Central memory CD4-positive, alpha-beta T cell (primary cell): ENCODE results near the gene ITLN1.
A peak's percentile ranks its signal among the peaks of the same experiment; 100 is the strongest.
"Not testable (repeated sequence)": the region's sequence is repeated elsewhere in the genome, so short reads cannot be mapped to it uniquely, and the experiment has no call there.

Source experiments
- DNase-seq: peaks from one replicate; pipeline ENCODE4 v3.0.0; 2022

Gene ITLN1

DNA sequence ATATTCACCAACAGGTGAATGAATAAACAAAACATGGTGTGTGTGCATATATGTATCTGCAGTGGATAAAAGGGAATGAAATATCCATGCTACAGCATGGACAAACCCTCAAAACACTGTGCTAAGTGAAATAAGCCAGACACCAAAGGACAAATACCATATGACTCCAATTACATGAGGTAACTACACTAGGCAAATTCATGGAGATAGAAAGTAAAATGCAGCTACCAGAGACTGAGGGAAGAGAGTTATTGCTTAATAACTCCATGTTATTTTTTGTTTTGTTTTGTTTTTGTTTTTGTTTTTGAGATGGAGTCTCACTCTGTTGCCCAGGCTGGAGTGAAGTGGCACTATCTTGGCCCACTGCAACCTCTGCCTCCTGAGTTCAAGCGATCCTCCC is 2.4 kb downstream of the ITLN1 start:
- DNase-seq, result no peak

DNA sequence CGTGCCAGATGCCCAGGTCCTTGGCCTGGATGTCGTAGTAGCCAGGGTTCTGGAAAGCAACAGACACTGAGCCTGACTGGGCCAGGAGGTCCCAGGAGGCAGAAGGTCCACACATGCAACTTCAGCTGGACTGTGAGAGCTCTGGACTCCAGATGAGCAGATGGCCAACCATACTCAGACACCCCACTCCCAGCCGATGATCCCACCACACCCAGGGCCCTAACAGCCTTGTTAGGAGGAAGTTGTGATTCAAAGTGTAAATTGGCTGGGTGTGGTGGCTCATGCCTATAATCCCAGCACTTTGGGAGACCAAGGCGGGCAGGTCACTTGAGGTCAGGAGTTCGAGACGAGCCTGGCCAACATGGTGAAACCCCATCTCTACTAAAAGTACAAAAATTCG is 3.7 kb downstream of the ITLN1 start:
- DNase-seq, result not testable (repeated sequence)

DNA sequence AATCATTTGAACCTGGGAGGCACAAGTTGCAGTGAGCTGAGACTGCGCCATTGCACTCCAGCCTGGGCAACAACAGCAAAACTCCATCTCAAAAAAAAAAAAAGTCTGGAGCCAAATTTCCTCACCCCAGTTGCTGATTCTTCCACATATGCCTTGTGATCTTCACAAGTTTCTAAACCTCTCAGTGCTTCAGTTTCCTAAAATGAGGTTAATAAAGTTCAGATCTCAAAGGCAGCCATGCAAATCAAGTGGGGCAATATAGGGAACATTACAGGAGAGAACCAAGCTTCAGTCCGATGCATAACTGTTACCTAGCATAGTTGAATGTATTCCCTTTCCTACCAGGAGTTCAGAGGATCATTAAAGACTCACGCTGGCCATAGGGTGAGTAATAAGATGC is 4.8 kb downstream of the ITLN1 start:
- no peak for DNase-seq

DNA sequence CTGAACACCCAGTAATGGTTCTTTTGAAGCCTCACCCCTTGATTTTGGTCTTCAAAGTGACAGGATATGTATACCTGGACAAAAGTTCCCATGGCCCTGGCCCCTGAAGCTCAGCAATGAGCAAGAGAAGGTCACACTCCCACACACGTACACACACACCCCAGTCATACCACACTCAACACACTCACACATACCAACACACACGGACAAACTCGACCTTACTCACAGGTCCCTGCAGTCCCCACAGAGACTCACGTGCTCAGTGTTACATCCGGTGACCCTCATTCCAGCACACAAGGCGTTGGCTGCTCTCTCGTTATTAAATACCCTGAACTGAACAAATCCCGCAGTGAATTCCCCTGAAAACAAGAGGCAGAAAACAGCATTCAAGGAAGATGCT is 5.9 kb downstream of the ITLN1 start:
- no peak for DNase-seq

DNA sequence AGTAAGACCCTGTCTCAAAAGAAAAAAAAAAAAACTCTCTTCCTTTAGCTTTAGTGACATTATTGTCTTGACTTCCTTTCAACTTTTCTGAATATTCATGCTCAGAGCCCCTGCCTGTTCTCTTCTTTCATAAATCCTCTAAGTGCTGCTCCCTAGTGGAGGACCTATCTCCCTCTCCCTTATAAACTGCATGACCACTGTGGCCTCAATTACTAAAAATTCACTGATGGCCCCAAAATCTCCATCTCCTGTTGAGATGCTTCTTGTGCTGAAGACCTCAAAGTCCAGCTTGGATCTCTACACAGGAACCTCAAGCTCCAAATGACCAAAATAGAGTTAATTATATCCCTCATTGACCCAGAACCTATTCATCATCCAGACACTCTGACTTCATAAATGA is 7.8 kb downstream of the ITLN1 start:
- peak; percentile 42 for DNase-seq

DNA sequence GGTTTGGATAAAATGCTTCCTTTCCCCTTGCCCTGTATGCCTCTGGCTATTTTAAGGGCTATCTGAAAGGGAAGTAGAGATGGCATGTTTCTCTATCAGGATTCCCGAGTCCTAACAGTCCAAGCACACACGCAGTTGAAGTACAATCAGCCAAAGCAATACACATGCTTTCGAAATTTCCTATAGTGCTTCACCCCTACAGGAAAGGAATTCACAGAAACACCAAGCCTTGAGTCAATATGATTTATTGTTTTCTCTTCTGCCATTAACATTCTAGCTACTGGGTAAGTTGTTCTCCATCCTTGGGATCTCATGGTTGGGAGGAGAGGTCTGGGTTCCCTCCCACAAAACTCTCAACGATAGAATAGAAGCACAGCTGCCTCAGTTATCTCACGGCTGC is 8.7 kb downstream of the ITLN1 start:
- no peak for DNase-seq

DNA sequence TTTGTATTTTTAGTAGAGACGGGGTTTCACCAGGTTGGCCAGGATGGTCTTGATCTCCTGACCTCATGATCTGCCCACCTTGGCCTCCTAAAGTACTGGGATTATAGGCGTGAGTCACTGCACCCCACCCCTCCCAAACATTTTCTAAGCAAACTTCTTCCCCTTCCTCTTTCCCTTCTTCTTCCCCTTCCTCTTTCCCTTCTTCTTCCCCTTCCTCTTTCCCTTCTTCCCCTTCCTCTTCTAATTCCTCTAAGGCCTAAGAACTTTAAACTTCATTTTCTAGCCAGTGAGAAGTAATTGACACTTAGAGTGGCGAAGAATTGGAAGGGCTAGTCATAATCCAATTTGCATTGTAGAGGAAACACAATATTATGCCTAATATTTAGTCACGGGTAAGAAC is 9.4 kb downstream of the ITLN1 start:
- DNase-seq, result not testable (repeated sequence)

DNA sequence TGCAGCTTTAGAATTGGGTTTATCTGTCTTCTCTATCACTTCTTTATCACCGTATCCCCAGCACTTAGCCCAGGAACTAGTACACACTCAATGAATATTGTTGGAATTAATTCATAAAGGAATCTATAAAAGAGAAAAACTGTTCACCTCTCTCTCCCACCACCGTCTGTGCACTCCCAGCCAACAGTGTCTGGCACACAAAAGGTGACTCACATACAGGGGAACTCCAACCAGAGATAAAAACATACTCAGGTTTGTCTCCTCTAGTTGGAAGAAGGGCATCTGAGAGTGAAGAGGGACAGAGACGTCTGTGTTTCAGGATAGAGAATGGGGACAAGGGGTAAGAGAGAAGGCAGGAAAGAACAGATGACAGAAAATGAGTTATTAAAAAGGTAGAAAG is 10.0 kb downstream of the ITLN1 start:
- no peak for DNase-seq

DNA sequence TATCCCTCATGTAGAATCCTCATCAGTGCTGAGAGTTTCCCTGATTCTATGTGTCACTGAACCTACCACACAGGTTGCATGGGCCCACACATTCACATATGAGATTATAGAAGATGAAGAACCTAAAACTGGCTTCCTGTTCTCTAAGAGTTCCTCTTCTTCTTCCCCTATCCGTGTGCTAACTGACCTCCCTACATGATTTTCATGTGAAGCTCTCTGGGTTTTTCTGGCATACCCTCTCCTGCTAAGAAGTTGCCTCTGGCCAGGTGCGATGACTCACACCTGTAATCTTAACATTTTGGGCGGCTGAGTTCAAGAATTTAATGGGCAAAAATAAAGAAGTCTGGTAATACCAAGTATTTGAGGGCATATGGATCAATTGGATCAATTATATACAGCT is 16.8 kb downstream of the ITLN1 start:
- no peak for DNase-seq

DNA sequence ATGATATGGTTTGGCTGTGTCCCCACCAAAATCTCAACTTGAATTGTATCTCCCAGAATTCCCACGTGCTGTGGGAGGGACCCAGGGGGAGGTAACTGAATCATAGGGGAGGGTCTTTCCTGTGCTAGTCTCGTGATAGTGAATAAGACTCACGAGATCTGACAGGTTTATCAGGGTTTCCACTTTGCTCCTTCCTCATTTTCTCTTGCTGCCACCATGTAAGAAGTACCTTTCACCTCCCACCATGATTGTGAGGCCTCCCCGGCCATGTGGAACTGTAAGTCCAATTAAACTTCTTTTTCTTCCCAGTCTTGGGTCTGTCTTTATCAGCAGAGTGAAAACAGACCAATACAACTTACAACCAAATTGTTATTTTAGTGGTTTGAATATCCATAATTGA is 17.3 kb downstream of the ITLN1 start:
- DNase-seq, result not testable (repeated sequence)

DNA sequence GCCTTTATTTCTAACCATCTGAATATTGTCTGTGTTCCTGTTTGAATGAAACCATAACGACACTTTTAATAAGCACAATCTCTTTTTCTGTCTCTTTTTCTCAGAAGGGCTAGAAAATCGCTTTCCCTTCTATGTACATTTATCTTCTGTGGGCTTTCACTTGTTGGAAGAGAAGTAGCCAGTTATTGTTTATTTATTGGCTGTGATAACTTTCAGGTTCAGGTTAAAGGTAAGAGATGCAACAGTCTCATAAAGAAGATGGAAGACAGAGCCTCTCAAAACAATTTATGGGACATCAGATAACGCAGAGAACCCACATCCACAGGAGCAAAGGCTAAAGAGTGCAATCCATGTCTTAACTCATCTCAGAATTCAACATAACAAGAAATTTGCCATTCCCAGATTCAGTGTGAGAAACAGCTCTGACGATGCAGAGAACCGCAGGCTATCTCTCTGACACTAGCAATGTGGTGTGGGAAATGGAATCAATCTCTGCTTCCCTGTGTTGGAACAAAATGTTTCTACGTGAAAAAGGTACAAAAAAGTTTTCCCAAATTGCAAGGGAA is 18.2 kb downstream of the ITLN1 start:
- no peak for DNase-seq

DNA sequence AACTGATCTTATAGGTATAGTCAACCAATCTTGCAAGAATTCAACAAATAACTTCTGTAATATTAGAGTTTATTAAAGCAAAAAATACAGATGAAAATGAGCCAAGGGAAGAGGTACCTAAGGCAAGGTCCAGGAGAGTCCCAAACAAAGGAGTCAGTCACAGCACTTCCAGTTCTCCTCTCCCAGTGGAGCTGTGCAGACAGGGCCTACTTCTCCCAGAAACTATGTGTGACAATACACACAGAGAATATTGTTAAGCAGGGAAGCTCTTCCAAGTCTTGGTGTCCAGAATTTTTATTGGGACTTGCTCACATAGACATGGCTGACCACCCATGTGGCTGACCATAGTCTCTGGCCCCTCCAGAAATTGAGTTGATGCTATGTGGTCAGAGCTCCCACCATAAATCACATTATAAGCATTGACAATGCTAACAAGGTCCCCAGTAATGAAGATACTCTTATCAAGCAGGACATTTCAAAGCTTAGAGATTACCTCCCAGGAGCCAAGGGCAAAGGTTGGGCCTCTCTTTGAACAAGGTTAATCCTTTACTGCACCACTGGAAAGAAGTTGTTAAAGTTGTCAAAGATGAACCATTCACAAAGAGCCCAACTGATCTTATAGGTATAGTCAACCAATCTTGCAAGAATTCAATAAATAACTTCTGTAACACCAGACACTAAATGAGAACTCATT is 18.8 kb downstream of the ITLN1 start:
- DNase-seq, result no peak

DNA sequence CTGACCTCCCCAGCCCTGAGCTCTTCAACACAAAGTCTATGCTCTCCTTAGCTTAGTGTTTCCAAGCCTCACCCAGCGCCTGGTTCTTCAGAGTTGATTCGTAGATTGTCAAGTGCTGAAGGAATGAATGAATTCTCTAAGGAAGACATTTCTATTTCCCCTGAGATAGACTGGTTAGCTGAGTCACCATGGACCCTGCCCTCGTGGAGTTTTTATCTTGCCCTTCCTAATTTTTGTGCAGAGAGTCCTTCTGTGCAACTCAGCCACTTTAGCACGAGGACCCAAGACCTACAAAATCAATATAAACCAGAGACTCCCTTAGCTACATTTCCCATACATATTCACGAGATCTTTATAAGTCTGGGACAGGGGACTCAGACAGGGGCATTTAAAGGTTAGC is 19.6 kb downstream of the ITLN1 start:
- DNase-seq, result no peak

DNA sequence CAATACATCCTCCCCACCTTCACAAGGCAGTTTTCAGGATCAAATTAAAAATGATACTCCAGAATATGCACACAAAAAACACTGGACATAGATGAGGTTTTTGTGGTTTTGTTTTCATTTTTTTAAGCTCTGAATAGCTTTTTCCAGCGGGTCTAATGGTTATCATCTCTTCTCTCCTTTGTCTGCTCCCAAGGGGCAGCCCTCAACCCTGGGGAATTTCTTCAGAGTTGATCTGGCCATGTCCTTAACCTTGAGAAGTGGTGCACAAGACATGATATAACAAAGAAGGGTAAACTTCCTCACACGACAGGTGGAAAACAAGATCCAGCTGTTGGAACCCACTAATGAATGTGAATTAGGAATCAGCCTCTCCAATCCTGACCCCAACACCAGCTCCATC is 20.8 kb downstream of the ITLN1 start:
- no peak for DNase-seq

DNA sequence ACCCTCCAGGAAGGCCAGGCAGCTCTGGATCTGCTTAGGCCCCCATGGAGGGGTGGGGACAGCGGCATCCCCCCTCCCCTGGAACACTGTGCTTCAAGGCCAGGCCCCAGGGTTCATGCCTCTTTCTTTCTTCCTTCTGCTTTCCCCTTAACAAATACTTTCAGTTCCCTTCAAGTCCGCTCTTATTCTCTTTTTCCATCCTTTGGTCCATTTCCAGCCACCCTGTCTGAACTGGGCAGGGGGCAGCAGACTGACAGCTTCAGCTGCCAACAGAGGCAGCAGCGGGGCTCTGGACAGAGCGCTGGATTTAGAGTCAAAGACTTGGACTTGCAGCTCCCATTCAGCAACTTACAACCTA is 21.2 kb downstream of the ITLN1 start:
- DNase-seq, result no peak

DNA sequence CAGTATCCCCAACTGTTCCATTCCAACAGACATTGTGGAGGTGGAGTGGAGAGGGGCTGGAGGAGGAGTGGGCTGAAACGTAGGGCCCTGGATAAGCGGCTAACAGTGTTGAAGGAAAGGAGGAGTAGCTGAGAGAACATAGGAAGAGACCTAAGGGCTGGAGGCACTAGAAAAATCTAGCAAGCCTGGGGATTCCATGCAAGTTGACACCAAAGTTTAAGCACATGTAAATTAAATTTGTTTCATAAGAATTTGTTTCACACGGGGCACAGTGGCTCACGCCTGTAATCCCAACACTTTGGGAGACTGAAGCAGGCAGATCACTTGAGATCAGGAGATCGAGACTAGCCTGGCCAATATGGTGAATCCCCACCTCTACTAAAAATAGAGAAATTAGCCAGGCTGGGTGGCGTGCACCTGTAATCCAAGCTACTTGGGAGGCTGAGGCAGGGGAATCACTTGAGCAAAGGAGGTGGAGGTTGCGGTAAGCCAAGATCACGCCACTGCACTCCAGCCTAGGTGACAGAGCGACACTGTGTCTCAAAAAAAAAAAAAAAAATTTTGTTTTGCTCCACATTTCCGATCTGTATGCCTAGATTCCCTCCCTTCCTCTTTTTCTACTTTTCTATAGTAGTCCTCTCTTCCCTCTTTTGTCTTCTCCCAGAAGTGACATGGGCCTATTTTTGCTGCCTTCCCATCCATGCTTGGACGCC is 21.8 kb downstream of the ITLN1 start:
- DNase-seq, result no peak

DNA sequence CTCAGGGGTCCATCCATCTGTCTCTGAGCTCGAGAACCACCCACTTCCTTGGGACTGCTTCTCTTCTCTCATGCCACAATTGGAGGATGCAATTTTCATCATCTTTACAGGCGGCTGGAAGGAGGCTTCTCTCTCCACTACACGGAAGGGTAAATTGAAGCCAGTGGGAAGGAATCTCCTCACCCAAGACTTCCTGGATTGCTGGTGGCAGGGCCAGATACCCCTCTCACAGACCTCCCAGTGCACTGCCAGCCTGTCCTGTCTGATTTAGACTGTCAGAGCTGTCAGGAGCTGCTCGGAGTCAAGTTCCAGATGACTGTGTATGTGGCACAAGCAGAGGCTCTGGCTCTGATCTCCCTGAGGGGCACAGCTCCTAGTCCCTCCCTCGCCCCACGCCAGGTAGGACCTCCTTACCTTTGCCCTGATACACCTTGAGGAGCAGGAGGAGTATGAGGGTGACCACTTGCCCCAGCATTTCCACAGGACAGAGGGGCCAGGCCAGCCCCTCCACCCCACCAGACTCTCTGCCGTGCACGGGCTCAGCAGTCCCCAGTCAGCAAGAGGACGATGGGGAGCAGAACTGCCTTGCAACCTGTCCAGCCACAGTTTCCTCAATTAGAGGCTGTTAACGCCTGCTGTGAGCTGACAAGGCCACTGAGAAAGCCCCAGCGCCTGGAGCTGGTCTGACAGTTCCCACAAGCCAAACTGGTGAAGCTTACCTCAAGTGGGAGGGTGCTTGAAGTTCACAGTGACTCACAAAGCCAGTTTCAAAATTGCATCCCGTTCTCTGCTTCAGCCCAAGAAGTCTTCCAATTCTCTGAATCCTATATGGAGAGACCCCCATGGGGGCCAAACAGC is 22.5 kb downstream of the ITLN1 start, which contains the start of gene CD244:
Gene CD244, minus strand, starts transcription at position 685 of the 858 bp plus-strand sequence. Its CDS starts 210 bp downstream, at position 475.
- DNase-seq, result no peak

DNA sequence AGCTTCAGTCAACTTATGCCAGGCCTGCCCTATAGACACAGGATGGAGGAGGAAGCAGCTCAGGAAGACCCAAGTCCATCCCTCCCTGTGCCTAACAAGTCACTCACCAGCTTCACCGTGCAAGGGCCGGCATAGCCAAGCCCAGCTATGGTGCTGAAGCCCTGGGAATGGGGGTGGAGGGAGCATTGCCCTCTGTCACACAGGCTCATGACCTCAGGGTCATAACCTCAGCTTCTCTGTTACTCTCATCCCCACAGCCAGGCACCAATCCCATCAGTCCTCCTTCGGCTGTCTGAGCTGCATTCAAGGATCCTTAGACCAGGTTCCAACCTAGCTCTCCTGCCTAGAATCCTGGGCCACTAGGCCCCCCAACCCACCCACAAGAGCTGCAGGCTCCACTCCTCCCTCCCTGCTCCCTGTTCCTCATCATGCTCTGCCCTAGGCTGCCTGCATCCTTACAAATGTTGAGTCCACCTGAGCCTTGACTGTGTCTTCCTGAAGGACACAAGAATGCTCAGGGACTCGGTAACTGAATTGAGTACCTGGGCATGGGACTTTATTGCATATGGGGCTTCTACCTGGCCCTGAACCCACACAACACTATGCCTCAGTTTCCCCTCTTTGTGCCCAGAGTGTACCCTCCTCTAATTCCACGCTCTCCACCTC is 24.0 kb downstream of the ITLN1 start:
- no peak for DNase-seq

DNA sequence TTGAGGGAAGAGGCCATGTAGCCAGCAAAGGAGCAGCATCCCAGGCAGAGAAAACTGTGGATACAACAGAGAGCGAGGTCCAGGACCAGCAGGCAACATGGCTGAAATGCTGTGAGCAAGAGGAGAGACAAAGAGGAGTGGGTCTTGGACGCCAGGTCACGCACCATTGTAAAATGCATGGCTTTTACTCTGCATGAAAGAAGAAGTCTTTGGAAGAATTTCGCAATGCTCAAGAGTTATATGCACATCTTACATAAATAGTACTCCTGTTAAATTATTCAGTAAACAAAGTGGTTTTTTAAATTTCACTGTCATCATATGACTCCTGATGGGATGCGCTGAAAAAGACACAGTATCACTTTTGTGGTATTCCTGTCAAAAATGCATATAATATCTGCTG is 25.8 kb downstream of the ITLN1 start:
- DNase-seq, result no peak

DNA sequence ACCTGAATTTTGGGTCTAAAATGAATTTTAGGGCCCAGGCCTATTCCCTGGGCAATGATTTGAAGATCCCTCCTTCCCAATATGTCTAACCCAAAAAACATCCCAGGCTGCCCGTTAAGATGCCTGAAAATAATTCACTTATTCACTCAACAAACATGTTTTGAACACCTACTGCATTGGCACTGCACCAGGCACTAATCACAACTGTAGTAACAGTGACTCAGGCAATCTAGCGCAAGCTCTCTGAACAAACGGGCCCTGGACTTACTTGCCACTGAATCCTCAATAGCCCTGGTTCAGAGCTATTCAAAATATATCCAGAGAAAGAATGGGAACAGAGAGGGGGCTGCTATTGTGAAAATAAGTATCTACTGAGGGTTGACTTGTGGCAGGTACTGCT is 26.5 kb downstream of the ITLN1 start:
- no peak for DNase-seq

DNA sequence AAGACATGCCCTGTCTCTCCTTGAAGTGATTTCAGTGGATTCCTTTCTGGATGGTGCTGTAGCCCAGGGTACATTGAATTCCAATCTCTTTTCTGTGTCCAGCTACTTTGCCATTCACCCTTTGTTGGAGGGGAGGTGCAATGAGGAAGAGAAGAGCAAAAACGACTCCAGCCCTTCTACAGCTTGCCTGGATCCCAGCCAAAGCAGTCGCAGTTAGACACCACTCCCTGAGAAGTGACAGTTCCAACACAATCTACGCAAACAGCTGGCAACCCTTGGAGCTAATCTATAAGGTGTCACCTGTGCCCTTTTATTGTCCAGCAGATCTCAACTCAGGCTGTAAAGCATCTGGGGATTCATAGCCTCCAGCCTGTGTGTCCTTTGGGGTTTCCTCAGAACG is 26.9 kb downstream of the ITLN1 start:
- no peak for DNase-seq

DNA sequence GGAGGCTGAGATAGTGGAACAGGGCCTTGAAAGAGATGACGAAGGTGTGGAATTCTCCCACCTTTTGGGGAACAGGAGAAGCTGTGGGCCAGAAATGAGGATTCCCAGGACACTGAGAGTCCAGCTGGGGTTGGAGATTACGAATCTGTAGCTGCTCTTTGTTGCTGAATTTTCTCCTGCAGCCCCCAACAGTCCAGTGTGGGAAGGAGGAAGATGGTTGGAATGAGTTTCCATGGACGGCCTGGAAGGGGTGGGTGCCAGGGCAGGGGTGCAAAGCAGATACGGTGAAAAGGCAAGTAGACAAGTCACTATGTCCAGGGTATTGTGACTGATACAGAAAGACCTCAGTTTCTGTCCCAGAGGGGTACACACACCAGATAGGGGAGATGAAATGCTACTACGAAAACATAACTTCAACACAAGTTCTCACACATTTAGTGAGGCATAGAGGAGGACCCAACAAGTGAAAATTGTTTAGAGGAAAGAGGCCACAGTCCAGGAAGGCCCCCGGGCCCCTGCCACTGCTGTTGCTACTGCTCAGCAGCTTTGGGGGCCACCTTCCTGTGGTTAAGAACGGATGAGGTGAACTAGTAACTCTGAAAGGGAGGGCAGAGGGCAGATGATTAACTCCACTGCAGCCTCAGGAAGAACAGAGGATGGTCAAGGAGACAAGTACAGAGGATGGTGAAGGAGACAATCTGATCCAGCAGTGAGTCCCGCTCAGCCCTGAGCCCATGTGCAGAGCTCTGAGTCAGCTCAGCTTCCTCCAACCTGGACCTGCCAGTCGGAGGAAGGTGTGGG is 29.6 kb downstream of the ITLN1 start:
- no peak for DNase-seq
